HepG2 (cell line): ENCODE measurements around the gene CSTF3. TPM values are rescaled to one million over a fixed set of nuclear protein-coding genes. Genes with fewer than 3 reads are reported as not detected.

Source experiments
- ATAC-seq: fragments of 200-7000 bp; cut with Tn5 transposase; 3 replicates; pipeline ENCODE4 v1.9.1; 2020; ENCODE audit warnings: mild to moderate bottlenecking, moderate library complexity
- BruUV-seq: library from RNA; stranded (reverse); fragments of 400-500 nt; replicated peaks from 2 replicates; lab custom pipeline; 2021; lab: Mats Ljungman, UMichigan
- CTCF ChIA-PET: fragments of 300-600 bp; formaldehyde crosslinking; extraction: SDS; loops from one replicate; lab custom pipeline; 2021; ENCODE audit warnings: low total read pairs, inconsistent platforms, low intra/inter-chr PET ratio; lab: Yijun Ruan, JAX
- POLR2A ChIA-PET: fragments of 350-600 bp; sonication (Branson Sonifier 250); formaldehyde crosslinking; loops from one replicate; lab custom pipeline; 2020; ENCODE audit warnings: antibody characterized with exemption, inconsistent platforms; lab: Yijun Ruan, JAX
- DNase-seq: peaks from one replicate; pipeline ENCODE4 v3.0.0-alpha.2; 2015; ENCODE audit warnings: low spot score
- FAIRE-seq: peaks from 3 replicates; lab custom pipeline; 2011; peaks lifted over from hg19 to GRCh38; lab: Jason Lieb, UNC
- H2AFZ ChIP-seq: one replicate; pipeline ENCODE4 v1.6.1; 2011; ENCODE audit warnings: low read length, inconsistent platforms
- H3K27ac ChIP-seq: fragments of 300-600 bp; 3 replicates; pipeline ENCODE4 v1.8.0; 2011; ENCODE audit warnings: mixed run types, mild to moderate bottlenecking, mixed read lengths, low read length, inconsistent platforms; ENCODE audit not compliant: insufficient read depth; ENCODE audit errors: extremely low read length
- H3K27me3 ChIP-seq, 2 experiments: fragments of 200-600 bp in 1 of 2; 2 replicates in 1 of 2; 3 replicates in 1 of 2; pipeline versions ENCODE4 v1.6.0 to v1.8.0; 2011; ENCODE audit warnings: low read length in 2 of 2, mild to moderate bottlenecking in 2 of 2, moderate library complexity in 2 of 2, inconsistent platforms in 1 of 2; ENCODE audit not compliant: insufficient read depth in 2 of 2, control insufficient read depth in 1 of 2
- H3K36me3 ChIP-seq, 2 experiments: fragments of 200-600 bp in 1 of 2; replicated peaks in 1 of 2; 2 replicates in 1 of 2; 3 replicates in 1 of 2; pipeline versions ENCODE4 v1.5.1 to v1.8.0; 2011; ENCODE audit warnings: low read length in 2 of 2, inconsistent platforms in 1 of 2; ENCODE audit not compliant: insufficient read depth in 2 of 2, control insufficient read depth in 1 of 2
- H3K4me1 ChIP-seq: 2 replicates; pipeline ENCODE4 v1.5.1; 2012; ENCODE audit warnings: low read length, inconsistent platforms; ENCODE audit not compliant: insufficient read depth
- H3K4me2 ChIP-seq: 2 replicates; pipeline ENCODE4 v1.6.0; 2011; ENCODE audit warnings: low read depth, low read length, inconsistent platforms
- H3K4me3 ChIP-seq, 3 experiments: fragments of 200-600 bp in 1 of 3; sonication (generic), shearing (Covaris generic) in 1 of 3; replicated peaks in 1 of 3; 2 replicates each; pipeline ENCODE4 v1.5.1; 2011 to 2016; ENCODE audit warnings: low read length in 3 of 3, inconsistent platforms in 2 of 3, low read depth in 2 of 3, mild to moderate bottlenecking in 2 of 3, control low read depth in 1 of 3, mixed read lengths in 1 of 3; ENCODE audit not compliant: insufficient read depth in 1 of 3
- H3K79me2 ChIP-seq: one replicate; pipeline ENCODE4 v1.6.1; 2011; ENCODE audit warnings: low read length, inconsistent platforms; ENCODE audit not compliant: insufficient read depth
- H3K9ac ChIP-seq: 2 replicates; pipeline ENCODE4 v1.6.0; 2011; ENCODE audit warnings: mild to moderate bottlenecking, low read depth, low read length, inconsistent platforms; ENCODE audit not compliant: insufficient read depth
- H3K9me3 ChIP-seq: 2 replicates; pipeline ENCODE4 v1.5.1; 2012; ENCODE audit warnings: mild to moderate bottlenecking, low read length
- H4K20me1 ChIP-seq: 2 replicates; pipeline ENCODE4 v1.6.0; 2011; ENCODE audit warnings: inconsistent platforms, mild to moderate bottlenecking, low read length, moderate library complexity; ENCODE audit not compliant: insufficient read depth
- CREM ChIP-seq, 2 experiments: sonication (generic) in 1 of 2; formaldehyde crosslinking in 1 of 2; IDR thresholded peaks; 2 replicates each; pipeline versions ENCODE4 v1.4.0 to v1.6.1; 2016 to 2020; ENCODE audit warnings: antibody characterized with exemption in 1 of 2, mild to moderate bottlenecking in 1 of 2, missing genetic modification reagents in 1 of 2
- SIX1 ChIP-seq: sonication (generic); formaldehyde crosslinking; IDR thresholded peaks from 2 replicates; pipeline ENCODE4 v1.4.0; 2020; ENCODE audit warnings: missing genetic modification reagents, borderline replicate concordance
- SNRNP70 ChIP-seq: fragments of 200-400 bp; formaldehyde crosslinking; IDR thresholded peaks from 2 replicates; pipeline ENCODE4 v1.6.1; 2017; ENCODE audit warnings: mild to moderate bottlenecking, low read depth, low read length, moderate library complexity
- U2AF2 ChIP-seq: fragments of 200-400 bp; formaldehyde crosslinking; IDR thresholded peaks from 2 replicates; pipeline ENCODE4 v1.6.1; 2017; ENCODE audit warnings: low read depth, mild to moderate bottlenecking, low read length
- ZBTB2 ChIP-seq: sonication (generic); formaldehyde crosslinking; IDR thresholded peaks from 2 replicates; pipeline ENCODE4 v1.8.0; 2022; ENCODE audit warnings: low read depth, missing genetic modification reagents
- ZBTB26 ChIP-seq: IDR thresholded peaks from 2 replicates; pipeline ENCODE4 v1.6.1; 2016; ENCODE audit warnings: missing compliant biosample characterization, missing genetic modification reagents, borderline replicate concordance
- ZNF256 ChIP-seq: sonication (generic); formaldehyde crosslinking; conservative IDR thresholded peaks from 2 replicates; pipeline ENCODE4 v1.4.0; 2020; ENCODE audit warnings: missing genetic modification reagents
- ZNF282 ChIP-seq: fragments of 450-650 bp; IDR thresholded peaks from 2 replicates; pipeline ENCODE4 v1.6.1; 2018; ENCODE audit not compliant: partially characterized antibody
- ZNF549 ChIP-seq: sonication (generic); formaldehyde crosslinking; IDR thresholded peaks from 2 replicates; pipeline ENCODE4 v1.5.0; 2020; ENCODE audit warnings: missing genetic modification reagents
- ZNF577 ChIP-seq: sonication (generic); formaldehyde crosslinking; IDR thresholded peaks from 2 replicates; pipeline ENCODE4 v1.4.0; 2020; ENCODE audit warnings: mild to moderate bottlenecking, low read depth, missing genetic modification reagents, borderline replicate concordance
- ZNF709 ChIP-seq: sonication (generic); formaldehyde crosslinking; IDR thresholded peaks from 2 replicates; pipeline ENCODE4 v1.5.0; 2020; ENCODE audit warnings: mild to moderate bottlenecking, missing genetic modification reagents
- ZNF724P ChIP-seq: sonication (generic); formaldehyde crosslinking; IDR thresholded peaks from 2 replicates; pipeline ENCODE4 v1.8.0; 2022; ENCODE audit warnings: missing genetic modification reagents, borderline replicate concordance
- ZNF784 ChIP-seq: sonication (generic); formaldehyde crosslinking; IDR thresholded peaks from 2 replicates; pipeline ENCODE4 v1.5.1; 2020; ENCODE audit warnings: missing genetic modification reagents, mild to moderate bottlenecking, borderline replicate concordance
- WGBS: methylation state at CpG from one replicate; pipeline ENCODE4 v1.1.6; 2017; ENCODE audit warnings: low lambda C conversion rate; 5-methylcytosine and 5-hydroxymethylcytosine counted together
- in situ Hi-C: cut with HindIII; loops from 2 replicates; pipeline ENCODE4 v1.10.0; 2017; ENCODE audit warnings: low pct_unique_long_range_greater_than_20kb; ENCODE audit not compliant: extremely low pct_ligation_motif_present
- intact Hi-C: fragments of 100-400 bp; cut with micrococcal nuclease; formaldehyde crosslinking; loops from one replicate; pipeline ENCODE4 v1.10.0; 2022; ENCODE audit not compliant: unreplicated experiment
- polyA plus RNA-seq, 8 experiments: library from polyadenylated mRNA; depleted of rRNA in 3 of 8; stranded (reverse) in 7 of 8; unstranded in 1 of 8; fragments of >200 nt; fragmentation: Illumina TruSeq in 4 of 8; extraction: Trizol in 4 of 8; gene quantifications; 2 replicates each; pipeline versions ENCODE4 v1.2.1 to v1.2.3, GENCODE V29; 2011 to 2016; ENCODE audit warnings: low read depth in 4 of 8, missing spikeins in 1 of 8, mixed read lengths in 1 of 8; ENCODE audit not compliant: insufficient read depth in 1 of 8
- total RNA-seq, 5 experiments: library from RNA; depleted of rRNA; stranded (reverse); fragments of >200 nt; fragmentation: Illumina TruSeq; extraction: Trizol; gene quantifications; 2 replicates each; pipeline ENCODE4 v1.2.3, GENCODE V29; 2016; ENCODE audit warnings: low read depth in 1 of 5

The CSTF3 gene
- total and polyA plus RNA-seq, 2 of the 13 experiments (the other 11 are each of a cell fraction or from before 2014, with no cell fraction given) = 21.5 to 43.6 TPM

- TF ChIP-seq ZNF577 (CRISPR knock-in tag) (no peak), U2AF2 (no peak), ZNF549 (CRISPR knock-in tag) (no peak), CREM (IDR thresholded peaks at IDR 0.05) (no peak), CREM (CRISPR knock-in tag; IDR thresholded peaks at IDR 0.05) (no peak), ZNF709 (CRISPR knock-in tag) (no peak), ZNF724P (CRISPR knock-in tag) (no peak), ZNF784 (CRISPR knock-in tag) (no peak), ZNF282 (no peak)
Observed at GRCh38 chr11:33195462-33196173, 34.3 kb upstream of the CSTF3 start (continued).

- no peak for ATAC-seq
- intact Hi-C loops = no loop called here
- no peak for FAIRE-seq
- in situ Hi-C loops = no loop called here
- no peak for DNase-seq
- no peak overlapping the region for H3K4me3 ChIP-seq
- H2AFZ ChIP-seq = no peak overlapping the region
- no peaks in the 10 kb centered on the region for H3K79me2 ChIP-seq
- CTCF ChIA-PET = no interaction called here
- H3K9ac ChIP-seq = no peak overlapping the region
- no peaks in the 10 kb centered on the region for H3K36me3 ChIP-seq
- H3K9me3 ChIP-seq = no peaks in the 10 kb centered on the region
- H3K4me2 ChIP-seq = no peak overlapping the region
- BruUV-seq = no TSS peak
- H3K27ac ChIP-seq = no peak overlapping the region
- no peaks in the 10 kb centered on the region for H4K20me1 ChIP-seq
- no peaks in the 10 kb centered on the region for H3K27me3 ChIP-seq
- POLR2A ChIA-PET = no interaction called here
- H3K4me1 ChIP-seq = no peaks in the 10 kb centered on the region
- WGBS = 60% methylated on average over 4 of the region's 4 CpGs
- TF ChIP-seq ZBTB2 (CRISPR knock-in tag) (no peak), SNRNP70 (no peak), ZNF256 (CRISPR knock-in tag) (no peak), SIX1 (CRISPR knock-in tag) (no peak), ZBTB26 (no peak)
Observed at GRCh38 chr11:33194455-33194854, 33.2 kb upstream of the CSTF3 start.
